Measurements from ENCODE around the gene LUZP2. TPM values are rescaled to one million over a fixed set of nuclear protein-coding genes. Genes with fewer than 3 reads are reported as not detected.

LUZP2 gene
- total RNA-seq, 3 donors from 2014 or later = 1.6 to 5.6 (median 4.4) TPM

DNA sequence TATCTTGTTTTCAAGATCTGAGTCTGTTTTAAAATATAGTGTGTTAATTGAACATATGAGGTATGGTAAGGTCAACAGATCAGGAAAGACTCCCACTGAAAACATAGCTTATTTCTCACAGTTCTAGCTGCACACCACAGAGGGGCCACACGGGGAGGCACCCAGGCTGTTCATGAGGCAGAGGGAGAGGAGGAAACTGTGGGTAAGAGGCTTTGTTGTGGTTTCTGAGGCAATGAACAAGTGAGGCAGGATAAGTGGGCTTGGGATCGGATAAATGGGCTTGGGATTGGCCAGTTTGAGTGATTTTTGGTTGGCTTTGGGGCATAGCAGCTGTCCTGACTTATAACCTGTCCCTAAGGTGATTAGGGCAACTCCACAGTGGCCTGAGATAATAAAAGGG lies 242.1 kb downstream of the LUZP2 start:
- intact Hi-C loops (cut with DNase I, micrococcal nuclease) = no loop called here
- no peak overlapping the region for H3K4me3 ChIP-seq
- no peaks in the 10 kb centered on the region for H3K4me1 ChIP-seq (ENCODE audit: low read depth)
- ATAC-seq (no peak), DNase-seq (no peak)
- H3K36me3 ChIP-seq (ENCODE audit: low read depth) = no peaks in the 10 kb centered on the region
- TF ChIP-seq, protein P1, sequence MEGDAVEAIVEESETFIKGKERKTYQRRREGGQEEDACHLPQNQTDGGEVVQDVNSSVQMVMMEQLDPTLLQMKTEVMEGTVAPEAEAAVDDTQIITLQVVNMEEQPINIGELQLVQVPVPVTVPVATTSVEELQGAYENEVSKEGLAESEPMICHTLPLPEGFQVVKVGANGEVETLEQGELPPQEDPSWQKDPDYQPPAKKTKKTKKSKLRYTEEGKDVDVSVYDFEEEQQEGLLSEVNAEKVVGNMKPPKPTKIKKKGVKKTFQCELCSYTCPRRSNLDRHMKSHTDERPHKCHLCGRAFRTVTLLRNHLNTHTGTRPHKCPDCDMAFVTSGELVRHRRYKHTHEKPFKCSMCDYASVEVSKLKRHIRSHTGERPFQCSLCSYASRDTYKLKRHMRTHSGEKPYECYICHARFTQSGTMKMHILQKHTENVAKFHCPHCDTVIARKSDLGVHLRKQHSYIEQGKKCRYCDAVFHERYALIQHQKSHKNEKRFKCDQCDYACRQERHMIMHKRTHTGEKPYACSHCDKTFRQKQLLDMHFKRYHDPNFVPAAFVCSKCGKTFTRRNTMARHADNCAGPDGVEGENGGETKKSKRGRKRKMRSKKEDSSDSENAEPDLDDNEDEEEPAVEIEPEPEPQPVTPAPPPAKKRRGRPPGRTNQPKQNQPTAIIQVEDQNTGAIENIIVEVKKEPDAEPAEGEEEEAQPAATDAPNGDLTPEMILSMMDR (IDR thresholded peaks at IDR 0.05) = no peak
- no peaks in the 10 kb centered on the region for H3K9me3 ChIP-seq

DNA sequence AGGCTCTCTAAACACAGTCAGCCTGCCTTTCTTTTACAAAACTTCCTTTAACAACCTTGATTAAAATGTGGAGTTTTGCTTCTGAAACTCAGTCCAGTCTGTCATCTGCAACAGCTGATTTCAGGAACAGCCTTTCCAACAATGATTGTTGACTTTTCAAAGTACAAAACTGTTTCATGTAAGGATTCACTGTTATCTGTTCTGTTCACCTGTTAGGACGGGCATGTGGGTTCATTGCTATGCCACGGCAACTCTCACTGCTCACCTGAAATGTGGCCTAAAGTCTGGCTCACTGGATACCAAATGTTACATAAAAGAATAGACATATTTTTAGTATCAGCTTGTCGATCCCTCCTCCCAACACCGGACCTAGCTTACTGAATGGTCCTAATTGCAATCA lies 242.8 kb downstream of the LUZP2 start:
- H3K4me1 ChIP-seq (ENCODE audit: low read depth) = no peaks in the 10 kb centered on the region
- DNase-seq (no peak), ATAC-seq (no peak)
- no peaks in the 10 kb centered on the region for H3K9me3 ChIP-seq
- no peak overlapping the region for H3K4me3 ChIP-seq
- intact Hi-C loops (cut with DNase I, micrococcal nuclease) = no loop called here
- TF ChIP-seq, protein P1 (IDR thresholded peaks at IDR 0.05) = no peak
- no peaks in the 10 kb centered on the region for H3K36me3 ChIP-seq (ENCODE audit: low read depth)

DNA sequence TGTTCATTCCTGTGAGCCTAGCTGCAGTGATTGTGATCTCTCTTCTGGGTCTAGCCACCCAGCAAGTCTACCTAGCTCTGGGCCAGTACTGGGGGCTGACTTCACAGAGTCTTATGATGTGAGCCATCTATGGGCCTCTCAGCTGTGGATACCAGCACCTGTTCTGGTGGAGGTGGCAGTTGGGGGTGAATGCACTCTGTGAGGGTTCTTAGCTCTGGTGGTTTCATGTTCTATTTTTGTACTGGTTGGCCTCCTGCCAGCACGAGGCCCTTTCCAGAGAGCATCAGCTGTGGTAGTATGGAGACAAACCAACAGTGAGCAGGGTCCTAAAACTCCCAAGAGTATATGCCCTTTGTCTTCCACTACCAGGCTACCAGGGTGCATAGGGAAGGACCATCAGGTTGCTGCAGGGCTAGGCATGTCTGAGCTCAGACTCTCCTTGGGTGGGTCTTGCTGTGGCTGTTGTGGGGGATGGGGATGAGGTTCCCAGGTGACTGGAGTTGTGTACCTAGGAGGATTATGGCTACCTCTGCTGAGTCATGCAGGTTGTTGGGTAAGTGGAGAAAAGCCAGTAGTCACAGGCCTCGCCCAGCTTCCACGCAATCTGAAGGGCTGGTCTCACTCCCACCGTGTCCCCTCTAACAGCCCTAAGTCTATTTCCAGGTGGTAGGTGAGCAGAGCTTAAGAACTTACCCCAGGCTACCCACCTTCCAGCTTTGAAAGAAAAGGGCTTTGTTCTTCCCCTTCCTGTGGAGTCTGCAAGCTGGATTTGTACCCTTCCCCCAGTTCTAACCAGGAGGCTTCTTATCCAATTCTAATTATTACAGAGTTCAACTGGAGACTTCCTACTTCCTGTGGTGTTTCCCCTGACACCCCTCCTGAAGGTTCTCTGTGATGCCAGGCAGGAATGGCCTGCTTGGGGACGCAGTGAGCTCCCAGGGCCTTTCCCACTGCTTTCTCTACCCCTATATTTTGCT lies 250.7 kb downstream of the LUZP2 start:
- intact Hi-C loops (cut with DNase I, micrococcal nuclease) = no loop called here
- ATAC-seq = no peak

DNA sequence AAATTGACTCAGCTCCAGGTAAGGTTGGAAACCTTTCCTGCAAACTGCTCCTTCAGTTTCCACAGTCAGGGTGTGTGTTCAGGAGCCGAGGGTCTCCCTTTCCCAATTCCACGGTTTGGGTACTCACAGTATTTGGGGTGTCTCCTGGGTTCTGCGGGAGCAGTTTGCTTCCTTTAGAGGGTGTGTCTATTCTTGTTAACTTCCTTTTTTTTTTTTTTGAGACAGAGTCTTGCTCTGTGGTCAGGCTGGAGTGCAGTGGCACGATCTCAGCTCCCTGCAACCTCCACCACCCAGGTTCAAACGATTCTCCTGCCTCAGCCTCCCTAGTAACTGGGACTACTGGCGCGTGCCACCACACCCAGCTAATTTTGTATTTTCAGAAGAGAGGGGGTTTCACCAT lies 251.4 kb downstream of the LUZP2 start:
- Histone ChIP-seq H3K4me1 (ENCODE audit: low read depth) (no peaks in the 10 kb centered on the region), H3K4me3 (no peak overlapping the region), H3K9me3 (no peaks in the 10 kb centered on the region), H3K36me3 (ENCODE audit: low read depth) (no peaks in the 10 kb centered on the region)
- TF ChIP-seq, protein P1 (IDR thresholded peaks at IDR 0.05) = no peak
- DNase-seq = no peak
- intact Hi-C loops (cut with DNase I, micrococcal nuclease) = no loop called here
- ATAC-seq = no peak

More for the DNA sequence above, 250.7 kb downstream of the LUZP2 start:
- Histone ChIP-seq H3K4me1 (ENCODE audit: low read depth) (no peaks in the 10 kb centered on the region), H3K4me3 (no peak overlapping the region), H3K9me3 (no peaks in the 10 kb centered on the region), H3K36me3 (ENCODE audit: low read depth) (no peaks in the 10 kb centered on the region)
- no peak for DNase-seq
- TF ChIP-seq, protein P1 (IDR thresholded peaks at IDR 0.05) = no peak

DNA sequence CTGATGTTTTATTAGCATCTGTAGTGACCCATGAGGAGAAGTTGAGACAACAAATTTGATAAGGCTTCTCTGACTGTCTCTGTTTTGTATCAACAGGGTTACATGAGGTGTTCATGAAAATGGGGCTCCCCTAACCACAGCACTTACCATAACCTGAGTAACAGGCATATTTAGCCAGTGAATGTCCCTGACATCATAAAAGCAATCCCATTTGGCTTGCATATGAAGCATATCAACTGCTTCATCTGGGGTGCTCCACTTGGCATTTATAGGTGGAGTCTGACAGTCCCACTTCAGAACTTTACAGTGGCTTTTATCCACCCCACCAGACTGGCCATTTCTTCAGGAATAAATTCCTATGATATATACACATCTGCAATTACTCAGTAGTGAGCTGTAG lies 257.6 kb downstream of the LUZP2 start:
- Histone ChIP-seq H3K4me3 (no peak overlapping the region), H3K4me1 (ENCODE audit: low read depth) (no peaks in the 10 kb centered on the region), H3K36me3 (ENCODE audit: low read depth) (no peaks in the 10 kb centered on the region), H3K9me3 (no peaks in the 10 kb centered on the region)
- TF ChIP-seq, protein P1 (IDR thresholded peaks at IDR 0.05) = no peak
- intact Hi-C loops (cut with DNase I, micrococcal nuclease) = no loop called here
- ATAC-seq (no peak), DNase-seq (no peak)
